ENCODE measurements around the gene PHF19. TPM values are rescaled to one million over a fixed set of nuclear protein-coding genes. Genes with fewer than 3 reads are reported as not detected.

Gene PHF19
- 100 to 1,000 TPM; 248 to 253 TPM for total RNA-seq

GRCh38 chr9:120876842-120877240 lies at the start of gene PHF19:
PHF19 (minus strand) TSS chr9:120877188; CDS start chr9:120874741, 2,447 bp downstream.
- peaks cover 75% of the 10 kb centered on the region for H3K4me1 Mint-ChIP-seq
- ATAC-seq (ENCODE audit: low read depth) (peak; percentile 23), DNase-seq (peak; percentile 79)
- peak within 1 kb of the TSS; percentile 100 for H3K27ac Mint-ChIP-seq
- no peaks in the 10 kb centered on the region for H3K27me3 Mint-ChIP-seq
- POLR2A ChIA-PET, result interaction anchor here (0.7 to 9.9 kb wide), 16 partner anchors 9 to 60 kb away, joined by 3 to 210 read pairs (median 7); partner anchors contain the start of genes PSMD5 and TRAF1
- peak within 1 kb of the TSS; percentile 97 for H3K4me3 Mint-ChIP-seq
- no peaks in the 10 kb centered on the region for H3K9me3 Mint-ChIP-seq
- peaks cover 46% of the 10 kb centered on the region for H3K36me3 Mint-ChIP-seq

DNA sequence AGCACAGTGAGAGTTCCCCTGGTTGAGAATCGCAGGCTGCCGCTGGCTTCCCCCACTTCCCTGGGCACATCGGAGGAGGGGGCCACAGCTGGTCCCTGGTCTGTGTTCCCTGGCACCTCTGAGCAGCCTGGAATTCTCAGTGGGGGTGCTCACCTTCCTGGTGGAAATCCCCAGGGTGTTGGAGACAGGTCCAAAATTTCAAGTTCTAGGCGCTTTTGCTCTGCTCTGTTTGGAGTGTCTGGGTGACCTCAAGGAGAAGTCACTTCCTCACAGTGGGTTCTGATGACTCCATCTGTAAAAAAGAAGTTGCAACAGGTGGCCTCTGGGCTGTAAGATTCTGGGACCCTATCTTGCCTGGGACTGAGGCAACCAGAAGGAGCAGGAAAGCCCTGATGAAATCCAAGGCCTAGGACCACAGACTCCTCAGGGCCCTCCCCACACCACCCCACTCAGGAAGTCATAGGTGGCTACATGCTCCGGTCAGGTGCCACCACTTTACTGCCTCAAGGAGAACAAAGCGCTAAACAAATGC lies 49.5 kb upstream of the PHF19 start, which contains the start of gene TRAF1:
TRAF1 (minus strand) TSS at position 400 of the 532 bp plus-strand sequence. CDS start 721 bp downstream, outside the sequence.
- H3K27me3 Mint-ChIP-seq, result no peaks in the 10 kb centered on the region
- peak; percentile 27 for ATAC-seq (ENCODE audit: low read depth)
- H3K4me1 Mint-ChIP-seq, result peaks cover 66% of the 10 kb centered on the region
- no peaks in the 10 kb centered on the region for H3K9me3 Mint-ChIP-seq
- peak within 1 kb of the TSS; percentile 94 for H3K27ac Mint-ChIP-seq
- peaks cover 38% of the 10 kb centered on the region for H3K36me3 Mint-ChIP-seq
- DNase-seq, result peak; percentile 62
- peak within 1 kb of the TSS; percentile 93 for H3K4me3 Mint-ChIP-seq
- POLR2A ChIA-PET, result interaction anchor here (0.7 to 9.1 kb wide), 16 partner anchors 9 to 274 kb away, joined by 3 to 117 read pairs (median 10); partner anchors contain the start of genes FBXW2 and PHF19

DNA sequence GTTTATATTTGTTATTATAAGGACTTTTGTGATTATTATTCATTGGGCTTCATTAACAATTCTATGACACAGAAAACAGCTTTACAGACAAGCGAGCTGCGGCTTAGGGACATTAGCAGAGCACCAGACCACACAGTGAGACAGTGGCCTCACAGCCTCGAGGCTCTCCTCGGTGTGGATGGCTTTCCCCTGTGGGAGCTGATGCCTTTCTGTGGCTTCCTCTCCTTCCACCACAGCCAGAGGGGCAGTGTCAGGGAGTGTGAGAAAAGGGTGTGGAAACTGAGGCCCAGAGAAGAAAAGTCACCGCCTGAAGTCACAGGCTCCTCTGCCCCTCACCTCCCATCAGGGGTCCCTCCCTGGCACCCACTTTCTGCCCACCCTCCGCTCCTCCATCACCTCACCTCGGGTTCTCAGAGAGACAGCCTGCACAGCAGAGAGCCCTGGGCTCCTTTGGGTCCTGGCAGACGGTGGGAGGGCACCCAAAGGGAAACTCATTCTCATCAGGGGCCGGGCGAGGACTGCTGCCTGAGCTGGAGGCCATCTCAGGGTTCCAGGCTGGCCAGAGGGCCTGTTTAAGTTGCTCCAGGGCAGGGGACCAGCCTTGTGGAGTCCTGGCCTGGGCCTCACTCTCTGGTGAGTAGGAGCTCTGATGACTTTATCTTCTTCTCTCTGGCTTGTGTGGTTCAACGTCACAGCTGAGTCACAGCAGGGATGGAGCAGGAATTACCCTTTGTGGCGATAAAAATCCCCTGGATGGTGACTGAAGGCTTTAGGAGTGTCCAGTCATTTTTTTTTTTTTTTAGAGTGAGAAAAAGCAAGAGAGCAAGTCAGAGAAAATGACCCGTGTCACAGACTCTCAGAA lies 48.8 kb upstream of the PHF19 start:
- H3K9me3 Mint-ChIP-seq, result no peaks in the 10 kb centered on the region
- peaks cover 42% of the 10 kb centered on the region for H3K36me3 Mint-ChIP-seq
- DNase-seq (peak; percentile 67), ATAC-seq (ENCODE audit: low read depth) (peak; percentile 27)
- peaks cover 67% of the 10 kb centered on the region for H3K4me1 Mint-ChIP-seq
- H3K4me3 Mint-ChIP-seq, result peak overlapping the region; percentile 93
- no peaks in the 10 kb centered on the region for H3K27me3 Mint-ChIP-seq
- POLR2A ChIA-PET, result interaction anchor here (0.7 to 9.1 kb wide), 16 partner anchors 9 to 273 kb away, joined by 3 to 117 read pairs (median 10); partner anchors contain the start of genes FBXW2 and PHF19
- peak overlapping the region; percentile 94 for H3K27ac Mint-ChIP-seq

GRCh38 chr9:120924698-120925534 lies 47.9 kb upstream of the PHF19 start:
- no peaks in the 10 kb centered on the region for H3K9me3 Mint-ChIP-seq
- H3K4me3 Mint-ChIP-seq, result peak overlapping the region; percentile 93
- no peak for DNase-seq
- no peaks in the 10 kb centered on the region for H3K27me3 Mint-ChIP-seq
- no peak for ATAC-seq (ENCODE audit: low read depth)
- peaks cover 47% of the 10 kb centered on the region for H3K36me3 Mint-ChIP-seq
- H3K4me1 Mint-ChIP-seq, result peaks cover 69% of the 10 kb centered on the region
- POLR2A ChIA-PET, result interaction anchor here (0.8 to 9.1 kb wide), 14 partner anchors 8 to 132 kb away, joined by 3 to 117 read pairs (median 28); partner anchors contain the start of genes FBXW2 and PHF19
- H3K27ac Mint-ChIP-seq, result peak overlapping the region; percentile 94

GRCh38 chr9:120923620-120924328 lies 46.8 kb upstream of the PHF19 start:
- peak overlapping the region; percentile 93 for H3K4me3 Mint-ChIP-seq
- peak overlapping the region; percentile 94 for H3K27ac Mint-ChIP-seq
- no peaks in the 10 kb centered on the region for H3K9me3 Mint-ChIP-seq
- DNase-seq (no peak), ATAC-seq (ENCODE audit: low read depth) (no peak)
- POLR2A ChIA-PET, result interaction anchor here (1.1 to 9.1 kb wide), 13 partner anchors 7 to 131 kb away, joined by 3 to 117 read pairs (median 20); partner anchors contain the start of genes FBXW2 and PHF19
- H3K4me1 Mint-ChIP-seq, result peaks cover 73% of the 10 kb centered on the region
- H3K36me3 Mint-ChIP-seq, result peaks cover 54% of the 10 kb centered on the region
- H3K27me3 Mint-ChIP-seq, result no peaks in the 10 kb centered on the region

GRCh38 chr9:120922404-120923195 lies 45.6 kb upstream of the PHF19 start:
- Mint-ChIP-seq H3K27me3 (no peaks in the 10 kb centered on the region), H3K4me1 (peaks cover 73% of the 10 kb centered on the region), H3K27ac (peak overlapping the region; percentile 94), H3K4me3 (peak overlapping the region; percentile 93), H3K36me3 (peaks cover 63% of the 10 kb centered on the region), H3K9me3 (peaks cover 3% of the 10 kb centered on the region)
- DNase-seq, result no peak
- POLR2A ChIA-PET, result interaction anchor here (0.7 to 9.1 kb wide), 14 partner anchors 9 to 76 kb away, joined by 3 to 117 read pairs (median 4); partner anchors contain the start of gene PHF19
- no peak for ATAC-seq (ENCODE audit: low read depth)

GRCh38 chr9:120921661-120922181 lies 44.7 kb upstream of the PHF19 start:
- Mint-ChIP-seq H3K4me3 (peak overlapping the region; percentile 93), H3K27ac (peak overlapping the region; percentile 94), H3K4me1 (peaks cover 73% of the 10 kb centered on the region), H3K9me3 (peaks cover 5% of the 10 kb centered on the region), H3K27me3 (no peaks in the 10 kb centered on the region), H3K36me3 (peaks cover 72% of the 10 kb centered on the region)
- DNase-seq, result no peak
- no peak for ATAC-seq (ENCODE audit: low read depth)
- POLR2A ChIA-PET, result interaction anchor here (0.8 to 9.1 kb wide), 11 partner anchors 10 to 76 kb away, joined by 3 to 117 read pairs (median 4); partner anchors contain the start of gene PHF19

DNA sequence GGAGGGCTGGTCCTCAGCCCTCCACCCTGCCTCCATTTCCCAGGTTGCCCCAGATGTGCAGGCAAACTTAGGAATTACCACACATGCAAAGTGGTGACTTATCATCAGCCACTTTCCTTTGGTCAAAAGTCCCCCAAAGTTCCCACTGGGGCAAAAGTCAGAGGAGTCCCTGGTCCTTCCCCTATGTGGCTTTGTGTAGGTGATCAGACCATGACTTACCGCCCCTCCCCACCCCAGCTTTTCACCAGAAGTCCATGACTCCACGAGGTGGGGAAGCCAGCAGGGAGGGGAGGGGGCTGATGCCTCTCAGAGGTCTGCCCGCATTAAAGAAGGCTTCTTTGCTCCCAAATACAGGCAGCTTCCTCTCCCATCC lies 43.8 kb upstream of the PHF19 start:
- no peak for DNase-seq
- Mint-ChIP-seq H3K4me1 (peaks cover 78% of the 10 kb centered on the region), H3K4me3 (peak overlapping the region; percentile 93), H3K9me3 (peaks cover 5% of the 10 kb centered on the region), H3K27ac (peak overlapping the region; percentile 94), H3K36me3 (peaks cover 77% of the 10 kb centered on the region), H3K27me3 (no peaks in the 10 kb centered on the region)
- no peak for ATAC-seq (ENCODE audit: low read depth)
- POLR2A ChIA-PET, result interaction anchor here (0.8 to 9.1 kb wide), 10 partner anchors 8 to 49 kb away, joined by 3 to 117 read pairs (median 10); no protein-coding TSS in a partner anchor

DNA sequence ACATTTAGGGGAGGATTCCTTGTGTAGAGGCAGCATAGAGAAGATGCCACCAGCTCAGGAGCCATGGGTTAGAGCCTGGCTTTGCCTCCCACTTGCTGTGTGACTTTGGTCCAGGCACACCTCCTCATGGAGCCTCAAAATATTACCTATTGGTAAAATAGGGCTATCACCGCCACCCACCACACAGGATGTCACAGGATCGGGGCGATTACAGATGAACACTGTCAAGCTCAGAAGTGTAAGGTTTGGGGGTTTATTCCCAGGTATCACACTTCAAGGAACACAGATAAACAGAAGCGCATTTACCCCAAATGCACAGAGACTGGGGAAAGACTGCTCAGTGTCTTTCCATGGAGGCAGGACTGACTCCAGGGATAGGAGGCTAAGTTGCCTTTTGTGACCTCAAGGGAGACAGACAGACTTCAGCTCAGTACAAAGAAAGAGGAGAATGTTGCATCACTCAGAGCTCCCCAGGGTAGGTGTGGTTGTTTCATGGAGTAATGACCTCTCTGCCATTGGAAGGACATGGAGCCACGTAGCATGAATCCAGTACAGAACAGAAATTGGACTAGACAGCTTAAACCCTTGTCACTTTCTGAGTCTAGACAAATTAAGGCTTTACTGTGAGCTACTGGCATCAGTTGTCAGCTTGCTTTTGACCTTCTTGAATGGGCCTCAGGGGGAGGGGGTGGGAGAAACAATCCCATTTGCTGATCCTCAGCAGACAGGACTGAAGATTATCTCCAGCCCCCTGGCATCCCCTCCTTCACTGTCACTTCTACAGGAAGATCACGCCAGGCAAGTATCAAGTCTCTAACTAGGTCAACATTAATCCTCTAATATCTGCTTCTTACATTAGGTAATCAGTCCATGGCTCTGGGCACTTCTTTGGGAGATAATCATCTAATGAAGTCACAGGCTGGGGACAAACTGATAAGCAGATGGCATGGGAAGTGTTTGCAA lies 43.1 kb upstream of the PHF19 start:
- Mint-ChIP-seq H3K36me3 (peaks cover 77% of the 10 kb centered on the region), H3K4me1 (peaks cover 78% of the 10 kb centered on the region), H3K9me3 (peaks cover 5% of the 10 kb centered on the region), H3K4me3 (peak overlapping the region; percentile 93), H3K27me3 (no peaks in the 10 kb centered on the region), H3K27ac (peak overlapping the region; percentile 94)
- POLR2A ChIA-PET, result interaction anchor here (0.6 to 9.1 kb wide), 15 partner anchors 9 to 257 kb away, joined by 3 to 117 read pairs (median 5); no protein-coding TSS in a partner anchor
- DNase-seq, result no peak
- ATAC-seq (ENCODE audit: low read depth), result peak; percentile 24

Measured in activated naive CD8-positive, alpha-beta T cell treated with anti-CD3 and anti-CD28 coated beads, Interleukin-2, amount 10 ng/mL, durations not matched to agents 7 days and 5 days (primary cell).